ENCODE measurements around the gene BMP3. TPM values are rescaled to one million over a fixed set of nuclear protein-coding genes. Genes with fewer than 3 reads are reported as not detected.
A peak's percentile ranks its signal among the peaks of the same experiment; 100 is the strongest.

The BMP3 gene
- total and polyA plus RNA-seq, 2 of the 13 experiments (the other 11 are each of a cell fraction or from before 2014, with no cell fraction given): not detected

GRCh38 chr4:81069706-81070331 is 39.3 kb downstream of the BMP3 start:
- DNase-seq (ENCODE audit: low spot score) (peak; percentile 82), ATAC-seq (peak; percentile 100), FAIRE-seq (peak; percentile 95)
- Histone ChIP-seq H3K9ac (ENCODE audit: insufficient read depth, low read depth, low read length) (no peak overlapping the region), H3K4me2 (ENCODE audit: low read depth, low read length) (no peak overlapping the region), H3K36me3 (replicated peaks in 1 of 2; ENCODE audit: control insufficient read depth in 1 of 2, insufficient read depth in 2 of 2, low read length in 2 of 2) (no peaks in the 10 kb centered on the region), H3K79me2 (ENCODE audit: insufficient read depth, low read length) (no peaks in the 10 kb centered on the region), H3K27me3 (ENCODE audit: control insufficient read depth in 1 of 2, insufficient read depth in 2 of 2, low read length in 2 of 2) (no peaks in the 10 kb centered on the region), H3K9me3 (ENCODE audit: low read length) (no peaks in the 10 kb centered on the region), H3K4me3 (replicated peaks in 1 of 3; ENCODE audit: insufficient read depth in 1 of 3, low read depth in 2 of 3, low read length in 3 of 3) (no peak overlapping the region), H4K20me1 (ENCODE audit: insufficient read depth, low read length) (no peaks in the 10 kb centered on the region), H2AFZ (ENCODE audit: low read length) (no peak overlapping the region), H3K4me1 (ENCODE audit: insufficient read depth, low read length) (no peaks in the 10 kb centered on the region), H3K27ac (ENCODE audit: extremely low read length, insufficient read depth, low read length) (no peak overlapping the region)
- in situ Hi-C loops (cut with HindIII; ENCODE audit: extremely low pct_ligation_motif_present, low pct_unique_long_range_greater_than_20kb): loop anchor here (10.0 kb wide), 1 partner anchor 285 kb away; no protein-coding TSS in a partner anchor
- intact Hi-C loops (cut with micrococcal nuclease; ENCODE audit: unreplicated experiment): loop anchor here (1.0 kb wide), 2 partner anchors 190 to 281 kb away; no protein-coding TSS in a partner anchor
- ChIA-PET CTCF (ENCODE audit: low intra/inter-chr PET ratio, low total read pairs) (interaction anchor here (1.2 to 3.3 kb wide), 2 partner anchors 190 to 281 kb away, joined by 4 to 21 read pairs; no protein-coding TSS in a partner anchor), POLR2A (no interaction called here)
- WGBS (ENCODE audit: low lambda C conversion rate): 0% methylated on average over 6 of the region's 6 CpGs
- BruUV-seq (replicated peaks): no TSS peak
- TF ChIP-seq GATAD2A (CRISPR knock-in tag; IDR thresholded peaks at IDR 0.05): 0 out of 2 replicates have a peak, but pooled peaks have one; percentile 19
- no peak for TF ChIP-seq SP2 (CRISPR knock-in tag; IDR thresholded peaks at IDR 0.05)
- 0 out of 2 replicates have a peak, but pooled peaks have one; percentile 22 for TF ChIP-seq ARID5B (CRISPR knock-in tag; IDR thresholded peaks at IDR 0.05)
- no peak for TF ChIP-seq TAF15 (IDR thresholded peaks at IDR 0.05; ENCODE audit: low read depth, low read length, poor library complexity, severe bottlenecking)
- peak; percentile 38; the same call in 1 of the 2 replicates for TF ChIP-seq RAD21 (CRISPR knock-in tag; IDR thresholded peaks at IDR 0.05)
- TF ChIP-seq YEATS4 (CRISPR knock-in tag; IDR thresholded peaks at IDR 0.05; ENCODE audit: borderline replicate concordance): no peak
- TF ChIP-seq ZNF382 (CRISPR knock-in tag; IDR thresholded peaks at IDR 0.05; ENCODE audit: borderline replicate concordance): no peak
- TF ChIP-seq CTCF (CRISPR knock-in tag; IDR thresholded peaks at IDR 0.05): peak; percentile 88
- TF ChIP-seq CEBPG (CRISPR knock-in tag; IDR thresholded peaks at IDR 0.05): 0 out of 2 replicates have a peak, but pooled peaks have one; percentile 9
- TF ChIP-seq JDP2 (CRISPR knock-in tag; IDR thresholded peaks at IDR 0.05; ENCODE audit: borderline replicate concordance): no peak
- peak; percentile 55; the same call in 1 of the 2 replicates for TF ChIP-seq MIXL1 (CRISPR knock-in tag; IDR thresholded peaks at IDR 0.05)
- no peak for TF ChIP-seq ZNF788 (CRISPR knock-in tag; IDR thresholded peaks at IDR 0.05; ENCODE audit: borderline replicate concordance)
- peak; percentile 79 for TF ChIP-seq STAG1 (CRISPR knock-in tag; IDR thresholded peaks at IDR 0.05)
- TF ChIP-seq ZNF496 (CRISPR knock-in tag; IDR thresholded peaks at IDR 0.05; ENCODE audit: insufficient replicate concordance): no peak
- TF ChIP-seq FOXA3 (CRISPR knock-in tag; IDR thresholded peaks at IDR 0.05): peak; percentile 50
- peak; percentile 73 for TF ChIP-seq XRCC5 (optimal IDR thresholded peaks at IDR 0.05; ENCODE audit: low read length)
- TF ChIP-seq HMG20B (CRISPR knock-in tag; conservative IDR thresholded peaks at IDR 0.05): no peak
- no peak for TF ChIP-seq ZNF891 (CRISPR knock-in tag; IDR thresholded peaks at IDR 0.05)
- TF ChIP-seq BATF2 (CRISPR knock-in tag; IDR thresholded peaks at IDR 0.05): no peak
- TF ChIP-seq FOXA1 (IDR thresholded peaks at IDR 0.05): no peak
- TF ChIP-seq FOXA1 (CRISPR knock-in tag; IDR thresholded peaks at IDR 0.05): peak; percentile 28; the same call in 1 of the 2 replicates

All from HepG2 (cell line).